T-helper 1 cell treated with Interleukin-12 subunit alpha and Interleukin-12 subunit beta and Interleukin-4 antibody, amounts not matched to agents 30 μg/mL and 1 μg/mL, for 36 hours (primary cell): Measurements from ENCODE around the gene SKA1.
"Not testable (repeated sequence)": the region's sequence is repeated elsewhere in the genome, so short reads cannot be mapped to it uniquely, and the experiment has no call there.

Source experiments
- H3K27ac Mint-ChIP-seq: one replicate; pipeline ENCODE4 v1.8.0; 2021; ENCODE audit warnings: mild to moderate bottlenecking, mixed read lengths
- H3K27me3 Mint-ChIP-seq: one replicate; pipeline ENCODE4 v1.8.0; 2021; ENCODE audit warnings: low read depth, mixed read lengths
- H3K36me3 Mint-ChIP-seq: one replicate; pipeline ENCODE4 v1.8.0; 2021; ENCODE audit warnings: low read depth, mixed read lengths
- H3K4me1 Mint-ChIP-seq: one replicate; pipeline ENCODE4 v1.8.0; 2021; ENCODE audit warnings: low read depth, mixed read lengths
- H3K4me3 Mint-ChIP-seq: one replicate; pipeline ENCODE4 v1.8.0; 2021; ENCODE audit warnings: mild to moderate bottlenecking, moderate library complexity, mixed read lengths
- H3K9me3 Mint-ChIP-seq: one replicate; pipeline ENCODE4 v1.8.0; 2021; ENCODE audit warnings: mixed read lengths

Gene SKA1

DNA sequence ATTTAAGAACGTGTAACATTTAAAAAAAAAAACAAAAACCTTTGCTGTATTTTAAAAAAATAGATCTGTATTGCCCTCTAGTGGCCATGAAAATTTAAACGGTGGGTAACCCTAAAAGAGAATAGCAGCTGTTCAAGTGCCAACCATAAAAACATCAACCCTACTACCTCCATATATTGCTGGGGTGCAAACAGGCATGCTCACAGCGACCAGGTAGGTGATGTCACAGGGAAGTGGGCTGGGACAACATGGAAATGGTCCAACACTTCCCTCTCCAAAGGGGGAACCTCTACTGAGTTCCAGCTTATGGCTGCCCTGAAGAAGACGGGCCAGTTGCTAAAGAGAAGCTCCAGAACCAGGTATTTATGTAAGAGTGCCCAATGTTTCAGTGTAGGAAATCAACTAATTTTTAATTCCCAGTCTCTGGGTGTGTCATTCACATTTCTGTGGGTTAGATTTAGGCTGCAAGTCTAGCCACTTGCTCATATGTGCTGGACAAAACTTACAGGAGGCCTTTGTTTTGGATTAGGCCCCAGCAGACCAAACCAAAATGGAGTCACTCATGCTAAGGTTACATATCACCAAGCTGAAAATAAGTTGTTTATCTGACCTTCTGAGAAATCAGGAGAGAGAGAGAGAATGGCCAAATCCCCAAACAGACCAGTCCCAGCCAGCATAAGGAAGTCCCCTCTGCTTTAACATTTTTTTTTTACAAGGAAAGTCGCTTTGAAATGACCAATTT lies 54.5 kb downstream of the SKA1 start:
- no peaks in the 10 kb centered on the region for H3K4me1 Mint-ChIP-seq

DNA sequence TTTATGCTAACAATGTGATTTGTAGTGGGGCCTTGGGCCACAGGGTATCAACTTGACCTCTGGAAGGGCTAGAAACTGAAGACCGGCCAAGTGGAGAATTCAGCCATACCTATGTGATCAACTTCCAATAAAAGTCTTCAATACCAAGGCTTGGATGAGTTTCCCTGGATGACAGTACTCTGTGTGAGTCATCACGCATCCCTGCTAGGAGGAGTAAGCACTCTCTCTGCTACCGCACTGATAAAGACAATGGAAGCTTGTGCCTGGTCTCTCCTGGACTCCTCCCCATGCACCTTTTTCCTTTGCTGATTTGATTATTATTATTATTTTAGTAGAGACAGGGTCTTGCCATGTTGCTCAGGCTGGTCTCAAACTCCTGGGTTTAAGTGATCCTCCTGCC lies 58.1 kb downstream of the SKA1 start:
- Mint-ChIP-seq H3K27me3 (peaks cover 5% of the 10 kb centered on the region), H3K9me3 (no peaks in the 10 kb centered on the region), H3K4me3 (no peak overlapping the region)

More for the DNA sequence above, 54.5 kb downstream of the SKA1 start:
- no peak overlapping the region for H3K27ac Mint-ChIP-seq
- H3K9me3 Mint-ChIP-seq: peaks cover 8% of the 10 kb centered on the region
- H3K4me3 Mint-ChIP-seq: no peak overlapping the region
- H3K27me3 Mint-ChIP-seq: peaks cover 27% of the 10 kb centered on the region
- no peaks in the 10 kb centered on the region for H3K36me3 Mint-ChIP-seq

DNA sequence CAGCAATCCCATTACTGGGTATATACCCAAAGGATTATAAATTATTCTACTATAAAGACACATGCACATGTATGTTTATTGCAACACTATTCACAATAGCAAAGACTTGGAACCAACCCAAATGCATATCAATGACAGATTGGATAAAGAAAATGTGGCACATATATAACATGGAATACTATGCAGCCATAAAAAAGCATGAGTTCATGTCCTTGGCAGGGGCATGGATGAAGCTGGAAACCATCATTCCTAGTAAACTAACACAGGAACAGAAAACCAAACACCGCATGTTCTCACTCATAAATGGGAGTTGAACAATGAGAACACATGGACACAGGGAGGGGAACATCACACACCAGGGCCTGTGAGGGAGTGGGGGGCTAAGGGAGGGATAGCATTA lies 61.9 kb downstream of the SKA1 start:
- H3K27me3 Mint-ChIP-seq, H3K36me3 Mint-ChIP-seq, H3K4me3 Mint-ChIP-seq, H3K4me1 Mint-ChIP-seq, H3K27ac Mint-ChIP-seq, H3K9me3 Mint-ChIP-seq: not testable (repeated sequence)

More for the DNA sequence above, 58.1 kb downstream of the SKA1 start:
- Mint-ChIP-seq H3K4me1 (no peaks in the 10 kb centered on the region), H3K27ac (no peak overlapping the region), H3K36me3 (no peaks in the 10 kb centered on the region)

DNA sequence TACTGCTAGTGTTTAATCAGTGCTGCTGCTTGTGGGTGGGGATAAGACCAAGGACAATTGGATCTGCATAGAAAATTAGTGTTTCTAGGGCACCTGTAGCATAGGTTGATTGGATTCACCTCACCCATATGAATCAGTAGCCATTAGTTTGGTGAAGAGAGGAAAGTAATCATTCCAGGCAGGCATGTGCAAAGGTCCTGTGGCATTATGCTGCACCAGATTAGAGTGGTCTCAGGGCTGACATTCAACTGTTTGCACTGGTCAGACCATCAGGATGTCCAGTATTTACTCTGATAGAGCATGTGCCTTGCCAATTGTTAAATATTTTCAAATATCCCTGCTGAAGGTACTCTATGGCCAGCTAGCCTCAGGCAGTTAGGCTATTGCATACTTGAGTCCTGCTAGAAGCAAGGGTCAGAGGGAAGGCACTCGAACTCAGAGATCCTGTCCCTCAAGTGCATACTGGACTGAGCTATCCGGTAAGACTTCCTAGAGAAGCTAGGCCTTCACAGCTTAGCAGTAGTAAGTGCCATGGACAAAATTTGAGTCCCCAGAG lies 64.7 kb downstream of the SKA1 start:
- Mint-ChIP-seq H3K27ac (no peak overlapping the region), H3K9me3 (peaks cover 2% of the 10 kb centered on the region), H3K36me3 (no peaks in the 10 kb centered on the region), H3K27me3 (no peaks in the 10 kb centered on the region), H3K4me1 (no peaks in the 10 kb centered on the region), H3K4me3 (no peak overlapping the region)

DNA sequence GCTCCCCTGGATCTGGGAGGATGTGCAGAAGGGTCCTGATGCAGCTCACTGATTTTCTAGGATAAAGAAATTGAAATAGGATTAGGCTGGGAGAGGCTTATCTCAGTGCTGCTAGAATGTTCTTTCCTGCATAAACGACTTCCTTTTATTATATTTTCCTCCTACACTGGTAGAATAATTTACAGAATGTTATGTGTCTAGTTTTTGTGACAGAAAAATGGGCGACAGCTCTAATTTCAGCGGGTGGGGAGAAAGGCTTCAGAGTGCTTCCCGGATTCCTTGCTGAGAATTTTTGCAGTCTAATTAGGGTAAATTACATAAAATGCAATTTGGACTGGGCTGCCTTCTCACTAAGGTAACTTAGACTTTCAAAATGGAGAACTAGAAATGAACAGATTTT lies 66.2 kb downstream of the SKA1 start:
- peaks cover 11% of the 10 kb centered on the region for H3K9me3 Mint-ChIP-seq
- no peaks in the 10 kb centered on the region for H3K36me3 Mint-ChIP-seq
- H3K4me1 Mint-ChIP-seq: no peaks in the 10 kb centered on the region
- no peak overlapping the region for H3K27ac Mint-ChIP-seq
- no peaks in the 10 kb centered on the region for H3K27me3 Mint-ChIP-seq
- no peak overlapping the region for H3K4me3 Mint-ChIP-seq

DNA sequence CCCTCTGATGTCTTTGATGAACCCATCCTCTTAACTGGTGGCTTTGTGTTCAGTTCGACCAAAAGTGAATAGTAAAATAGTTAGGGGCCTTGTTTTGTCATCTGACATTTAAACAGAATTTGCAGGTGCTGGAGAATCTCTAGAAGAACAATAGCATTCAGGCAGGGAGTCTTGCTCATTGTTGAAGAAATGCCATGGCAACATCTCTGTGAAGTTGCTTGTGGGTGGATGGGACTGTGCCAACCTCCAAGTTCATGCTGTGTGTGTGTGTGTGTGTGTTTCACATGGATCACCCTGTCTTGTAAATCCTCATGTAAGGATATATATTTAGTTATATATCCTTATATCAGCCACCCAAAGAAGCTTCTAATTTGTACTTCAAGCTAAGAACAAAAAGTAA lies 66.7 kb downstream of the SKA1 start:
- H3K36me3 Mint-ChIP-seq: no peaks in the 10 kb centered on the region
- H3K27ac Mint-ChIP-seq: no peak overlapping the region
- no peaks in the 10 kb centered on the region for H3K27me3 Mint-ChIP-seq
- H3K4me1 Mint-ChIP-seq: no peaks in the 10 kb centered on the region
- H3K4me3 Mint-ChIP-seq: no peak overlapping the region
- H3K9me3 Mint-ChIP-seq: peaks cover 15% of the 10 kb centered on the region
